Thymus (tissue), 11 donors: ENCODE results near the gene TMCC2. TPM values are rescaled to one million over a fixed set of nuclear protein-coding genes. Genes with fewer than 3 reads are reported as not detected.
"Not testable (repeated sequence)": the region's sequence is repeated elsewhere in the genome, so short reads cannot be mapped to it uniquely, and the experiment has no call there.

Experiments
- DNase-seq, 9 donors: peaks; one replicate each; pipeline ENCODE4 v3.0.0-alpha.2; 2013; ENCODE audit warnings: low spot score in 9 of 9, low read depth in 6 of 9, missing footprints in 1 of 9
- H3K27ac ChIP-seq, 2 donors: one replicate each; pipeline ENCODE4 v1.5.1; 2013; ENCODE audit warnings: control low read depth in 1 of 2, low read depth in 1 of 2, low read length in 1 of 2, mild to moderate bottlenecking in 1 of 2, moderate library complexity in 1 of 2
- H3K27me3 ChIP-seq, 2 donors: one replicate each; pipeline ENCODE4 v1.5.1; 2013; ENCODE audit warnings: low read length in 1 of 2; ENCODE audit not compliant: control insufficient read depth in 2 of 2, insufficient read depth in 1 of 2
- H3K36me3 ChIP-seq, 2 donors: one replicate each; pipeline ENCODE4 v1.5.1; 2013; ENCODE audit warnings: low read length in 1 of 2, mild to moderate bottlenecking in 1 of 2, moderate library complexity in 1 of 2; ENCODE audit not compliant: control insufficient read depth in 2 of 2, insufficient read depth in 2 of 2
- H3K4me1 ChIP-seq, 2 donors: one replicate each; pipeline ENCODE4 v1.5.1; 2013; ENCODE audit warnings: low read length in 2 of 2; ENCODE audit not compliant: control insufficient read depth in 2 of 2, insufficient read depth in 2 of 2
- H3K4me3 ChIP-seq, 2 donors: one replicate each; pipeline ENCODE4 v1.5.1; 2013; ENCODE audit warnings: low read length in 2 of 2, control low read depth in 1 of 2, mild to moderate bottlenecking in 1 of 2
- H3K9me3 ChIP-seq, 2 donors: one replicate each; pipeline ENCODE4 v1.5.1; 2013; ENCODE audit warnings: low read length in 1 of 2, mild to moderate bottlenecking in 1 of 2; ENCODE audit not compliant: control insufficient read depth in 2 of 2, insufficient read depth in 1 of 2
- WGBS: extraction: QIAGEN DNeasy Blood & Tissue Kit; methylation state at CpG from one replicate; pipeline ENCODE4 v1.1.7; 2013; 5-methylcytosine and 5-hydroxymethylcytosine counted together
- polyA plus RNA-seq: library from polyadenylated mRNA; stranded (reverse); fragments of 200-250 nt; gene quantifications from one replicate; pipeline ENCODE4 v1.2.3, GENCODE V29; 2013
- total RNA-seq: library from RNA; stranded (reverse); fragments of 120-200 nt; gene quantifications from one replicate; pipeline ENCODE4 v1.2.4, GENCODE V29; 2013
- donor health status: healthy.

The TMCC2 gene
- total and polyA plus RNA-seq, 2 donors, result 3.7 to 5.1 TPM

- H3K4me3 ChIP-seq, H3K27ac ChIP-seq, DNase-seq, H3K36me3 ChIP-seq, H3K9me3 ChIP-seq: not testable (repeated sequence)
- WGBS, result 97% methylated on average over 7 of the region's 7 CpGs
- peaks cover 5 to 27% of the 10 kb centered on the region in 2 donors for H3K4me1 ChIP-seq
- H3K27me3 ChIP-seq, result peaks cover 0 to 36% of the 10 kb centered on the region in 2 donors
These were observed 6.2 kb downstream of the TMCC2 start for GRCh38 chr1:205233986-205234385.

- no peaks in the 10 kb centered on the region for H3K36me3 ChIP-seq
- H3K4me3 ChIP-seq, result no peak overlapping the region
- no peaks in the 10 kb centered on the region for H3K9me3 ChIP-seq
- no peak for DNase-seq
- H3K27me3 ChIP-seq, result peaks cover 0 to 28% of the 10 kb centered on the region in 2 donors
- H3K4me1 ChIP-seq, result peaks cover 0 to 16% of the 10 kb centered on the region in 2 donors
- 97% methylated on average over 6 of the region's 6 CpGs for WGBS
- no peak overlapping the region for H3K27ac ChIP-seq
These were observed 8.2 kb downstream of the TMCC2 start for GRCh38 chr1:205235951-205236350.

- H3K9me3 ChIP-seq, result no peaks in the 10 kb centered on the region
- no peak for DNase-seq
- H3K36me3 ChIP-seq, result no peaks in the 10 kb centered on the region
- peaks cover 0 to 16% of the 10 kb centered on the region in 2 donors for H3K4me1 ChIP-seq
- WGBS, result 97% methylated on average over 8 of the region's 8 CpGs
- peaks cover 0 to 28% of the 10 kb centered on the region in 2 donors for H3K27me3 ChIP-seq
- no peak overlapping the region for H3K4me3 ChIP-seq
- no peak overlapping the region for H3K27ac ChIP-seq
These were observed 8.8 kb downstream of the TMCC2 start for GRCh38 chr1:205236526-205236925.

- Histone ChIP-seq H3K27ac (no peak overlapping the region), H3K9me3 (no peaks in the 10 kb centered on the region), H3K36me3 (no peaks in the 10 kb centered on the region), H3K27me3 (peaks cover 0 to 28% of the 10 kb centered on the region in 2 donors), H3K4me3 (no peak overlapping the region), H3K4me1 (peaks cover 0 to 16% of the 10 kb centered on the region in 2 donors)
- no peak for DNase-seq
- WGBS, result 71% methylated on average over 4 of the region's 4 CpGs
These were observed 9.3 kb downstream of the TMCC2 start for GRCh38 chr1:205236951-205237475.

- H3K9me3 ChIP-seq, result no peaks in the 10 kb centered on the region
- WGBS, result 24% methylated on average over 12 of the region's 12 CpGs
- no peaks in the 10 kb centered on the region for H3K36me3 ChIP-seq
- H3K4me3 ChIP-seq, result no peak overlapping the region
- DNase-seq, result no peak
- peaks cover 0 to 28% of the 10 kb centered on the region in 2 donors for H3K27me3 ChIP-seq
- peaks cover 0 to 16% of the 10 kb centered on the region in 2 donors for H3K4me1 ChIP-seq
- no peak overlapping the region for H3K27ac ChIP-seq
These were observed 10.1 kb downstream of the TMCC2 start for GRCh38 chr1:205237526-205238484.

GRCh38 chr1:205239078-205239477 lies 11.3 kb downstream of the TMCC2 start:
- Histone ChIP-seq H3K9me3 (no peaks in the 10 kb centered on the region), H3K4me3 (no peak overlapping the region), H3K27ac (no peak overlapping the region), H3K4me1 (peaks cover 0 to 17% of the 10 kb centered on the region in 2 donors), H3K27me3 (peaks cover 0 to 33% of the 10 kb centered on the region in 2 donors), H3K36me3 (no peaks in the 10 kb centered on the region)
- 93% methylated on average over 3 of the region's 3 CpGs for WGBS
- no peak for DNase-seq

GRCh38 chr1:205240118-205240517 lies 12.4 kb downstream of the TMCC2 start:
- Histone ChIP-seq H3K9me3 (no peaks in the 10 kb centered on the region), H3K4me3 (no peak overlapping the region), H3K4me1 (peaks cover 0 to 17% of the 10 kb centered on the region in 2 donors), H3K27ac (no peak overlapping the region), H3K36me3 (no peaks in the 10 kb centered on the region), H3K27me3 (peaks cover 0 to 38% of the 10 kb centered on the region in 2 donors)
- DNase-seq, result no peak
- WGBS, result 99% methylated on average over 6 of the region's 6 CpGs

- Histone ChIP-seq H3K4me3 (no peak overlapping the region), H3K27ac (no peak overlapping the region), H3K27me3 (peaks cover 0 to 38% of the 10 kb centered on the region in 2 donors), H3K9me3 (no peaks in the 10 kb centered on the region), H3K36me3 (no peaks in the 10 kb centered on the region), H3K4me1 (peaks cover 0 to 17% of the 10 kb centered on the region in 2 donors)
- WGBS, result 95% methylated on average over 3 of the region's 3 CpGs
- no peak for DNase-seq
These were observed 12.8 kb downstream of the TMCC2 start for GRCh38 chr1:205240569-205240968.

- Histone ChIP-seq H3K27ac (no peak overlapping the region), H3K4me3 (no peak overlapping the region), H3K4me1 (peaks cover 0 to 17% of the 10 kb centered on the region in 2 donors), H3K27me3 (peaks cover 0 to 38% of the 10 kb centered on the region in 2 donors), H3K36me3 (no peaks in the 10 kb centered on the region), H3K9me3 (no peaks in the 10 kb centered on the region)
- 97% methylated on average over 36 of the region's 36 CpGs for WGBS
- no peak for DNase-seq
These were observed 13.8 kb downstream of the TMCC2 start for GRCh38 chr1:205241366-205242030.
